NCI-H187 (cell line): Measurements from ENCODE around the gene SIK2.
"Not testable (repeated sequence)": the region's sequence is repeated elsewhere in the genome, so short reads cannot be mapped to it uniquely, and the experiment has no call there.

ENCODE experiments used
- DNase-seq, 2 experiments: peaks; one replicate each; lab custom pipeline; 2025; lab: John Stamatoyannopoulos, UW

The SIK2 gene

GRCh38 chr11:111759778-111760407, 157.6 kb downstream of the SIK2 start:
- no peak for DNase-seq

DNA sequence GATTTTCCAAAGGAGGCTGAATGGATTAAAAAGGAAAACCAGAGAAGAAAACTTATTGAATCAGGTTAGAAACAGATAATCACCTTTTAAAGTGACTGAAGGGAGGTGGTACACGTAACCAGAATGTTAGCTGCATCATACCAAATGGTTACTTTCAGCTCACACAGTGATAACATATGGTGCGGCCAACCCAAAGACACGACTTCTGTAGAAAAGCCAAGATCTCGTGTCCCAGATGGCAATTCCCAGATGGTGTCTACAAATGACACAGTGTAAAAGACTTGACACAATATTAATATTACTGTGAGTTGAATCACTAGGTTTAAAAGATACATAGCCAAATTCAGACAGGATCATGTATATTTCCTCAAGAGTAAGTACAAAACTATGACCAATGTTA, 158.8 kb downstream of the SIK2 start:
- DNase-seq, result no peak

- DNase-seq, result no peak
These were observed 160.3 kb downstream of the SIK2 start for GRCh38 chr11:111762526-111762925.

DNA sequence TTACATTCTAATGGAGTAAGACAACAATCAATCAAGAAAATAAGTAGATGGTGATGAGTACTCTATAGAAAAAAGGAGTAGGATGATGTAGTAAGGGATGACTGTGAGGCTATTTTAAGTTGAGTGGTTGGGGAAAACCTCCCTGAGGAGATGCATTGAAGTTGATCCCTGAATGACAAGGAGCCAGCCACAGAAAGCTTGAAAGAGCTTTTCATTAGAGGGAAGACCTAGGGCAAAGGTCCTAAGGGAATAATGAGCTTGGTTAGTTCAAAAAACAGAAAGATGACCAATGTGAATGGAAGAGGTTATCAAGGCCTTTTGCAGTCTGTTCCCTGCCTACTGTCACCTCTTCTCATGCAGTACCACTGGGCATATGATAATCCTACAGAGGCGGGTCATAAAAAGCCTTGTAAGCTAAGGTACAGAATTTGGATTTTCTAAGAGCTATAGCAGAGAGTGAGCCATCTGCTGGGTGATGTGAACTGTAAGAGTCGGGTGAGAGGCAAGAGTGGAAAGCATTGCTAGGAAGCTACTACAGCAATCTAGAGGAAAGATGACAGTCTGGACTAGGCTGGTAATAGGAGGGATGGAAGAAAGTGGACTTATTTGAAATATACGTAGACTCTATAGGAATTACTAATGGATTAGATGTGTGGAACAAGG, 160.9 kb downstream of the SIK2 start:
- DNase-seq, result no peak

DNA sequence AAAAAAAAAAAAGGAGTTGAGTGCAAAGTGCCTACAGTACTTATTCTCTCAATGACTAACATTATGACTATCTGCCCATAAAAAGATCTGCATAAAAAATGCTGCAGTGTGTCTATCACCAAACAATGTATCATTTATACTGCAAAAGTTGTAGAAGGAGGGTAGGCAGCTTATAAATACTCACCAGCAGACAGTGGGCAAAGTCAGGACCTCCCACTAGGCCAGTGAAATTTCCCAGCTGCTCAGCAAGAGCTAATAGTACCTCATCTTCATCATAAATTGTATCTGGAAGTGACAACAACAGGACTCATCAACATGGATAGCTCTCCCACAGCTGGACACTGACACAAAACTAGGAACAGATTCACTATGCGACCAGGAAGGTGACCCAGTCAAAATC, 162.4 kb downstream of the SIK2 start:
- DNase-seq, result no peak

- DNase-seq, result no peak
These were observed 163.2 kb downstream of the SIK2 start for GRCh38 chr11:111765320-111765983.

- peak; percentile 46 to 91 for DNase-seq
These were observed 164.0 kb downstream of the SIK2 start, which contains the start of gene PPP2R1B for GRCh38 chr11:111765984-111766833. Gene PPP2R1B, minus strand, starts transcription at chr11:111766389. Its CDS starts 28 bp downstream, at chr11:111766361.

DNA sequence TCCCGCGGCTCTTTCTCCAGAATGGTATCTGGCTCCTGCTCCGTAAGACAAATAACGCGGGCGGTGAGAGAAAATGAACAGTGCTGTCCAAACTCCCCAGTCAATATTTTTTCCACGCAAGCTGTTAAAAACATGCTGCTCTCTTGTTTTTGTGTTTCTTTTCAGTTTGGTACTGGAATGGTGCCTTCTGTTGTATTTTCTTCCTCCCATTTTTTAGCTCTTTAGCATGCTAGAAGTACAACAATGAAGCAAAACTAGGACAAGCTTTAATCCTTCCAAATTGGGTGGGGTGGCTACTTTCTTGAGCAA, 164.5 kb downstream of the SIK2 start:
- DNase-seq, result no peak

GRCh38 chr11:111770581-111771134, 168.4 kb downstream of the SIK2 start:
- DNase-seq, result no peak

DNA sequence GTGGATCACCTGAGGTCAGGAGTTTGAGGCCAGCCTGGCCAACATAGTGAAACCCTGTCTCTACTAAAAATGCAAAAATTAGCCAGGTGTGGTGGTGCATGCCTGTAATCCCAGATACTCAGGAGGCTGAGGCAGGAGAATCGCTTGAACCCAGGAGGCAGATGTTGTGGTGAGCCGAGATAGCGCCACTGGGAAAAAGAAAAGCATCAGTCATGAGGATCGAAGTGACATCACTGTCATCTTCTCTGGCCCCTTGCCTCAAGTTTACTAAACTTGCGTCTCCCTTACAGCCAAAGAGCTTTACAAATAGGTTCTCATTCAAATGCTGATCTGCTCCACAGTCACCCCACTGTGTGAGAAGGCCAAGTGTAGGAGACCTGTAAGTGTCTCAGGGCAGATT, 169.0 kb downstream of the SIK2 start:
- not testable (repeated sequence) for DNase-seq

- no peak for DNase-seq
These were observed 170.3 kb downstream of the SIK2 start for GRCh38 chr11:111772535-111772934.

DNA sequence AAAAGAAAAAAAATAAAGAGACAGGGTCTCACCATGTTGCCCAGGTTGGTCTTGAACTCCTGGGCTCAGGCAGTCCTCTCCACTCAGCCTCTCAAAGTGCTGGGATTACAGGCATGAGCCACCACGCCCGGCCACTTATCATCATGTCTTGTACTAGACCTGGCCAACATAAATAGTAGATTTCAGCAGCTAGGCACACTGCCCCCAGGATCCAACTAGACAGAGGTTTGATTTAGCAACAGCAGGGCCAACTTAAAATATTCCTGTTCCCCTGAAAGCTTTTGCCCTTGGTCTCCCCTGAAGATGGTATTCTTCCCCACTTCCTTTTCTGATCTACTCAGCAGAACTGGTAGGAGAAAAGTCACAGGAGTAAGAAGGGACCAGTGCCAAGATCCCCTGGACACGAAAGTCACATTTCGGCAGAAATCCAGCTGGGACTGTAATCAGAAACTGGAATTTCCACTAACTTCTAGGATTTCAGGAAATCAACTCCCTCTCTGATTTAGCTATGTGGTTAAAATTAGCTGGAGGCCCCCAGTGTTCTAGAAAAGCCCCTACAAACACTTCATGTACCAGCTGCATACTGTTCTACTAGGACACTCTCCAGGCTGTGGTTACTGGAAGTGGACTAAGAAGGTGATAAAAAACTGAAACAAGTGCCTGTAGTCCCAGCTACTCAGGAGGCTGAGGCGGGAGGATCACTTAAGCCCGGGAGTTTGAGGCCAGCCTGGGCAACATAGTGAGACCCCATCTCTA, 172.9 kb downstream of the SIK2 start:
- DNase-seq, result no peak

DNA sequence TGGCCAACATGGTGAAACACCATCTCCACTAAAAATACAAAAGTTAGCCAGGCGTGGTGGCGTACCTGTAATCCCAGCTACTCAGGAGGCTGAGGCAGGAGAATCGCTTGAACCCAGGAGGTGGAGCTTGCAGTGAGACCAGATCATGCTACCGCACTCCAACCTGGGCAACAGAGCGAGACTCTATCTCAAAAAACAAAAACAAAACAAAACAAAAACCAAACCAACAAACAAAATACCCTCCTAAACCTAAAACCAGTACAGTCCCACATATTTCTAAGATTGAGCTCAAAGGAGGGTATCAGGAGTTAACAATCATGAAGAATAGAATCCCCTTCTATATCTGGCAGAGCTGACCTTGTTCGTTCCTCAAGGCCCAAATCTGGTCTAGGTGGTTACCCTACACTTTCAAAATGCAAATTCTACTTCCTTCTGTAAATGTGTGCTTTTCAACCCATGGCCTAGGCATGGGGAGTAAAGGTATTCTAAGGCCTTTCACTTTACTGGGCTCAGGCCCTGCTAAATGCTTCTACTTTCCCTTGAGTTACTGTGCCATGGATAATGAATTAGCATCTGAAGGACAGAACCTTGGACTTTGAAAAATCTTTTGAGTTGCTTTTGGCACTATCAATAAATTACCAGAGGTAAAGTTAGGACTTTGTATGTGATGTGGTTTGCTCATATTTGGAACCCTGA, 174.3 kb downstream of the SIK2 start:
- no peak for DNase-seq

GRCh38 chr11:111777094-111778046, 175.1 kb downstream of the SIK2 start:
- no peak for DNase-seq

DNA sequence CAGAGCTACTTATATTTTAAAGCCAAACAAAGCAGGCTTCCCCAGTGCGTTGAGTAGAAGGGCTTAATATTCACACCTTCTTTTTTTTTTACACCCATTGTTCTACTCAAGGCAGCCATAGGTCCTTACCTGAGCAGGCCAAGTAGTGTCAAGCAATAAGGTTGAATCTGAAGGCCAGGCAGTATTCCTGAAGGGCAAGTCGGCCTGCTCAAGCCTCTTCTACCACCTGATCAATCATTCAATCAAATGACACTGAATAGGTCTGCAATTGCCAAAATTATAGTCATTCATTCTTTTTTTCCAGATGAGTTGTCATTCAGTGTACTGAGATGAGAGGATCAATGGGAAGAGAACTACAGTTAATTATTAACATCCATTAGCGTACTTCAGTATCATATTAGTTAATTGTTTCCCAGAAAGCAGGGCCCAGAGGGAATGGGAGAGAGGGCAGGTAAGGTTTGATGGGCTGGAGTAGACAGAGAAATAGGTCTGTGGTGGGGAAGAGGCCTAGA, 175.9 kb downstream of the SIK2 start:
- no peak for DNase-seq

- no peak for DNase-seq
These were observed 176.9 kb downstream of the SIK2 start for GRCh38 chr11:111779118-111779517.
